K562 (cell line): ENCODE measurements around the gene PACSIN2. TPM values are rescaled to one million over a fixed set of nuclear protein-coding genes. Genes with fewer than 3 reads are reported as not detected.

ENCODE experiments used
- ATAC-seq: fragments of 200-7000 bp; cut with Tn5 transposase; 3 replicates; pipeline ENCODE4 v1.9.1; 2020; ENCODE audit warnings: moderate library complexity
- BruUV-seq: library from RNA; stranded (reverse); fragments of 400-500 nt; replicated peaks from 2 replicates; lab custom pipeline; 2021; lab: Mats Ljungman, UMichigan
- CTCF ChIA-PET: fragments of 300-600 bp; formaldehyde crosslinking; extraction: SDS; loops from one replicate; lab custom pipeline; 2021; ENCODE audit warnings: low intra/inter-chr PET ratio; lab: Yijun Ruan, JAX
- POLR2A ChIA-PET: fragments of 300-600, 350-650 bp; sonication (Branson Sonifier 250); formaldehyde crosslinking; extraction: SDS; loops from one replicate; lab custom pipeline; 2021; ENCODE audit warnings: antibody characterized with exemption, inconsistent platforms; lab: Yijun Ruan, JAX
- DNase-seq, 4 experiments: peaks; one replicate each; pipeline versions ENCODE4 v3.0.0 to v3.0.0-alpha.2; 2011 to 2018; ENCODE audit warnings: low spot score in 3 of 4, mixed read lengths in 3 of 4; ENCODE audit errors: extremely low read depth in 1 of 4
- FAIRE-seq: peaks from 2 replicates; lab custom pipeline; 2011; peaks lifted over from hg19 to GRCh38; lab: Jason Lieb, UNC
- H2AFZ ChIP-seq: 2 replicates; pipeline ENCODE4 v1.6.0; 2011; ENCODE audit warnings: low read depth, low read length, control low read depth, inconsistent platforms
- H3K27ac ChIP-seq: fragments of 200-600 bp; 3 replicates; pipeline ENCODE4 v1.8.0; 2011; ENCODE audit warnings: low read depth, mild to moderate bottlenecking, control low read depth, inconsistent platforms, low read length, moderate library complexity, mixed read lengths; ENCODE audit errors: extremely low read depth
- H3K27me3 ChIP-seq, 2 experiments: fragments of 300-600 bp in 1 of 2; 2 replicates in 1 of 2; 3 replicates in 1 of 2; pipeline versions ENCODE4 v1.6.0 to v1.8.0; 2011; ENCODE audit warnings: inconsistent platforms in 2 of 2, low read length in 2 of 2, mild to moderate bottlenecking in 1 of 2, mixed read lengths in 1 of 2, moderate library complexity in 1 of 2; ENCODE audit not compliant: control insufficient read depth in 2 of 2, insufficient read depth in 2 of 2
- H3K36me3 ChIP-seq: fragments of 300-600 bp; 3 replicates; pipeline ENCODE4 v1.8.0; 2011; ENCODE audit warnings: mild to moderate bottlenecking, low read length, inconsistent platforms; ENCODE audit not compliant: control insufficient read depth, insufficient read depth
- H3K4me1 ChIP-seq, 2 experiments: fragments of 200-600 bp in 1 of 2; replicated peaks in 1 of 2; 2 replicates in 1 of 2; 3 replicates in 1 of 2; pipeline versions ENCODE4 v1.5.1 to v1.8.0; 2011; ENCODE audit warnings: inconsistent platforms in 2 of 2, low read length in 2 of 2, mild to moderate bottlenecking in 1 of 2, mixed read lengths in 1 of 2, moderate library complexity in 1 of 2; ENCODE audit not compliant: control insufficient read depth in 2 of 2, insufficient read depth in 2 of 2
- H3K4me2 ChIP-seq: 2 replicates; pipeline ENCODE4 v1.6.1; 2011; ENCODE audit warnings: low read length, control low read depth, inconsistent platforms, mixed read lengths; ENCODE audit not compliant: insufficient read depth
- H3K4me3 ChIP-seq: fragments of 200-600 bp; sonication (generic), shearing (Covaris generic); 2 replicates; pipeline ENCODE4 v1.5.1; 2016; ENCODE audit warnings: control low read depth, inconsistent platforms
- H3K79me2 ChIP-seq: fragments of 200-600 bp; 3 replicates; pipeline ENCODE4 v1.8.0; 2011; ENCODE audit warnings: low read length, inconsistent platforms; ENCODE audit not compliant: control insufficient read depth, insufficient read depth
- H3K9ac ChIP-seq, 2 experiments: 2 replicates each; pipeline versions ENCODE4 v1.6.0 to v1.6.1; 2011; ENCODE audit warnings: low read depth in 2 of 2, low read length in 2 of 2, control low read depth in 1 of 2, inconsistent platforms in 1 of 2, mild to moderate bottlenecking in 1 of 2, mixed read lengths in 1 of 2; ENCODE audit not compliant: insufficient read depth in 1 of 2
- H3K9me1 ChIP-seq: one replicate; pipeline ENCODE4 v1.6.0; 2011; ENCODE audit warnings: inconsistent platforms, mild to moderate bottlenecking, low read length, moderate library complexity; ENCODE audit not compliant: control insufficient read depth, insufficient read depth
- H3K9me3 ChIP-seq: replicated peaks from 2 replicates; pipeline ENCODE4 v1.5.1; 2011; ENCODE audit warnings: low read depth, low read length, inconsistent platforms; ENCODE audit not compliant: control insufficient read depth, insufficient read depth
- H4K20me1 ChIP-seq: replicated peaks from 2 replicates; pipeline ENCODE4 v1.6.1; 2011; ENCODE audit warnings: low read length, inconsistent platforms, mixed read lengths; ENCODE audit not compliant: control insufficient read depth, insufficient read depth
- CBFA2T3 ChIP-seq: fragments of 450-650 bp; IDR thresholded peaks from 2 replicates; pipeline ENCODE4 v1.6.1; 2017
- CHCHD3 ChIP-seq: fragments of 250-450 bp; sonication (Bioruptor Pico); IDR thresholded peaks from 2 replicates; pipeline ENCODE4 v2.1.2; 2022; ENCODE audit warnings: mild to moderate bottlenecking
- E2F6 ChIP-seq, 2 experiments: IDR thresholded peaks; 2 replicates each; pipeline ENCODE4 v1.6.1; 2011; ENCODE audit warnings: borderline replicate concordance in 1 of 2, control low read depth in 1 of 2, low read depth in 1 of 2, low read length in 1 of 2, mild to moderate bottlenecking in 1 of 2, mixed read lengths in 1 of 2, moderate library complexity in 1 of 2; ENCODE audit not compliant: insufficient read depth in 1 of 2, insufficient read length in 1 of 2, poor library complexity in 1 of 2, severe bottlenecking in 1 of 2; ENCODE audit errors: extremely low read depth in 1 of 2
- HMG20A ChIP-seq: fragments of 450-650 bp; formaldehyde crosslinking; conservative IDR thresholded peaks from 2 replicates; pipeline ENCODE4 v1.4.0; 2020; ENCODE audit warnings: mild to moderate bottlenecking, mixed read lengths
- KAT7 ChIP-seq: sonication (generic); formaldehyde crosslinking; IDR thresholded peaks from 2 replicates; pipeline ENCODE4 v1.8.0; 2022; ENCODE audit warnings: missing genetic modification reagents, mild to moderate bottlenecking, borderline replicate concordance
- KHSRP ChIP-seq: fragments of 450-650 bp; IDR thresholded peaks from 2 replicates; pipeline ENCODE4 v1.6.1; 2017
- LARP7 ChIP-seq: fragments of 450-650 bp; IDR thresholded peaks from 2 replicates; pipeline ENCODE4 v1.6.1; 2016
- MED1 ChIP-seq: sonication (generic); formaldehyde crosslinking; IDR thresholded peaks from 2 replicates; pipeline ENCODE4 v1.8.1; 2023; ENCODE audit warnings: missing genetic modification reagents, borderline replicate concordance
- NR1H2 ChIP-seq: sonication (generic); formaldehyde crosslinking; IDR thresholded peaks from 2 replicates; pipeline ENCODE4 v1.4.0; 2020; ENCODE audit warnings: mild to moderate bottlenecking, missing genetic modification reagents
- ZBED1 ChIP-seq: IDR thresholded peaks from 2 replicates; pipeline ENCODE4 v1.6.1; 2014
- ZC3H4 ChIP-seq: sonication (generic); formaldehyde crosslinking; IDR thresholded peaks from 2 replicates; pipeline ENCODE4 v1.9.0; 2021; ENCODE audit warnings: missing genetic modification reagents, borderline replicate concordance
- ZKSCAN8 ChIP-seq: fragments of 200-800 bp; sonication (Bioruptor generic); IDR thresholded peaks from 2 replicates; pipeline ENCODE4 v1.6.1; 2016; ENCODE audit warnings: missing genetic modification characterization, missing compliant biosample characterization
- ZNF134 ChIP-seq: fragments of 250-450 bp; sonication (Bioruptor Pico); conservative IDR thresholded peaks from 2 replicates; pipeline ENCODE4 v1.4.0; 2020
- WGBS: fragments of 100-300 bp; shearing (Covaris generic); methylation state at CpG from one replicate; pipeline ENCODE4 v1.1.6; 2016; ENCODE audit warnings: low coverage, mixed read lengths; ENCODE audit not compliant: insufficient coverage; ENCODE audit errors: missing lambda C conversion rate; 5-methylcytosine and 5-hydroxymethylcytosine counted together
- in situ Hi-C: fragments of 300-500 bp; cut with MboI; formaldehyde crosslinking; loops from 4 replicates; pipeline ENCODE4 v1.15.0; 2018; ENCODE audit warnings: inconsistent platforms, mixed read lengths
- intact Hi-C: fragments of 100-400 bp; cut with micrococcal nuclease; formaldehyde crosslinking; loops from 2 replicates; pipeline ENCODE4 v1.14.2; 2022
- polyA plus RNA-seq, 8 experiments: library from polyadenylated mRNA; depleted of rRNA in 4 of 8; stranded (reverse) in 5 of 8; unstranded in 3 of 8; fragments of >200 nt; fragmentation: Nextera tagmentation in 2 of 8; fragmentation: Illumina TruSeq in 1 of 8; extraction: Ambion mirVana in 2 of 8; extraction: Trizol in 1 of 8; gene quantifications; 2 replicates each; pipeline versions ENCODE4 v1.2.1 to v1.2.3, GENCODE V29; 2011 to 2014; ENCODE audit warnings: inconsistent platforms in 1 of 8, missing spikeins in 1 of 8
- total RNA-seq, 7 experiments: library from RNA; depleted of rRNA in 6 of 7; stranded (reverse); fragments of >200 nt in 6 of 7; fragmentation: Illumina TruSeq in 2 of 7; extraction: Trizol in 2 of 7; gene quantifications; 2 replicates each; pipeline versions ENCODE4 v1.2.1 to v1.2.3, GENCODE V29; 2011 to 2021; ENCODE audit warnings: low replicate concordance in 1 of 7
- TF ChIP-seq, protein P1 (sequence below): sonication (generic); formaldehyde crosslinking; IDR thresholded peaks from 2 replicates; pipeline ENCODE4 v1.8.1; 2022; ENCODE audit warnings: missing genetic modification reagents
- TF ChIP-seq, protein P2 (sequence below): fragments of 450-650 bp; formaldehyde crosslinking; IDR thresholded peaks from 2 replicates; pipeline ENCODE4 v1.4.0; 2020; ENCODE audit warnings: mild to moderate bottlenecking, mixed read lengths

The PACSIN2 gene
- total and polyA plus RNA-seq, 9 of the 15 experiments (the other 6 are each of a cell fraction or from before 2014, with no cell fraction given) = 0.45 to 45.1 (median 23.9) TPM

- Histone ChIP-seq H3K79me2 (peaks cover 23% of the 10 kb centered on the region; the same call in 2 of the 3 replicates), H4K20me1 (peaks cover 46% of the 10 kb centered on the region), H3K9ac (no peak overlapping the region), H3K27me3 (no peaks in the 10 kb centered on the region), H3K4me3 (no peak overlapping the region), H3K27ac (no peak overlapping the region), H3K36me3 (no peaks in the 10 kb centered on the region), H3K4me1 (peaks cover 7 to 21% of the 10 kb centered on the region in 2 experiments; a peak in 3 of 5 replicates), H2AFZ (no peak overlapping the region), H3K9me3 (no peaks in the 10 kb centered on the region), H3K4me2 (no peak overlapping the region), H3K9me1 (no peaks in the 10 kb centered on the region)
- TF ChIP-seq, protein P1, sequence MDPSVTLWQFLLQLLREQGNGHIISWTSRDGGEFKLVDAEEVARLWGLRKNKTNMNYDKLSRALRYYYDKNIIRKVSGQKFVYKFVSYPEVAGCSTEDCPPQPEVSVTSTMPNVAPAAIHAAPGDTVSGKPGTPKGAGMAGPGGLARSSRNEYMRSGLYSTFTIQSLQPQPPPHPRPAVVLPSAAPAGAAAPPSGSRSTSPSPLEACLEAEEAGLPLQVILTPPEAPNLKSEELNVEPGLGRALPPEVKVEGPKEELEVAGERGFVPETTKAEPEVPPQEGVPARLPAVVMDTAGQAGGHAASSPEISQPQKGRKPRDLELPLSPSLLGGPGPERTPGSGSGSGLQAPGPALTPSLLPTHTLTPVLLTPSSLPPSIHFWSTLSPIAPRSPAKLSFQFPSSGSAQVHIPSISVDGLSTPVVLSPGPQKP (CRISPR knock-in tag) = no peak
- TF ChIP-seq MED1 (CRISPR knock-in tag) = no peak
- no peak for TF ChIP-seq ZC3H4 (CRISPR knock-in tag)
- no peak for TF ChIP-seq E2F6 (IDR thresholded peaks at IDR 0.05; ENCODE audit: borderline replicate concordance in 1 of 2, extremely low read depth in 1 of 2, insufficient read depth in 1 of 2, insufficient read length in 1 of 2, low read depth in 1 of 2, low read length in 1 of 2, poor library complexity in 1 of 2, severe bottlenecking in 1 of 2)
- no peak for TF ChIP-seq ZNF134 (CRISPR knock-in tag)
- no peak for TF ChIP-seq CHCHD3 (CRISPR knock-in tag)
- TF ChIP-seq NR1H2 (CRISPR knock-in tag) = no peak
- no peak for TF ChIP-seq ZKSCAN8
- TF ChIP-seq, protein P2, sequence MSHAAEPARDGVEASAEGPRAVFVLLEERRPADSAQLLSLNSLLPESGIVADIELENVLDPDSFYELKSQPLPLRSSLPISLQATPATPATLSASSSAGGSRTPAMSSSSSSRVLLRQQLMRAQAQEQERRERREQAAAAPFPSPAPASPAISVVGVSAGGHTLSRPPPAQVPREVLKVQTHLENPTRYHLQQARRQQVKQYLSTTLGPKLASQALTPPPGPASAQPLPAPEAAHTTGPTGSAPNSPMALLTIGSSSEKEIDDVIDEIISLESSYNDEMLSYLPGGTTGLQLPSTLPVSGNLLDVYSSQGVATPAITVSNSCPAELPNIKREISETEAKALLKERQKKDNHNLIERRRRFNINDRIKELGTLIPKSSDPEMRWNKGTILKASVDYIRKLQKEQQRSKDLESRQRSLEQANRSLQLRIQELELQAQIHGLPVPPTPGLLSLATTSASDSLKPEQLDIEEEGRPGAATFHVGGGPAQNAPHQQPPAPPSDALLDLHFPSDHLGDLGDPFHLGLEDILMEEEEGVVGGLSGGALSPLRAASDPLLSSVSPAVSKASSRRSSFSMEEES (CRISPR knock-in tag) = no peak
- TF ChIP-seq ZBED1 = no peak
- no peak for TF ChIP-seq KHSRP
- no peak for TF ChIP-seq CBFA2T3
- no peak for TF ChIP-seq HMG20A (CRISPR knock-in tag)
- TF ChIP-seq LARP7 = no peak
- no peak for TF ChIP-seq KAT7 (CRISPR knock-in tag)
- ATAC-seq (no peak), DNase-seq (no peak), FAIRE-seq (no peak)
- in situ Hi-C loops = no loop called here
- CTCF ChIA-PET = no interaction called here
- intact Hi-C loops = no loop called here
- POLR2A ChIA-PET = no interaction called here
- no TSS peak for BruUV-seq
- 71% methylated on average over 10 of the region's 10 CpGs for WGBS
Measured at GRCh38 chr22:42920101-42920820, 94.7 kb downstream of the PACSIN2 start.
